Astrocyte of the cerebellum (primary cell): ENCODE measurements around the gene MEF2C.

Experiments
- DNase-seq: peaks from one replicate; pipeline ENCODE4 v3.0.0-alpha.2; 2011; ENCODE audit warnings: low read depth
- H3K4me3 ChIP-seq: 2 replicates; pipeline ENCODE4 v1.5.1; 2011; ENCODE audit warnings: mild to moderate bottlenecking, low read depth, low read length, moderate library complexity
- in situ Hi-C: cut with HindIII; loops from 2 replicates; pipeline ENCODE4 v1.10.0; 2017; ENCODE audit warnings: low sequenced_read_pairs
- TF ChIP-seq, protein P1 (sequence below): IDR thresholded peaks from 2 replicates; pipeline ENCODE4 v1.5.1; 2012; ENCODE audit warnings: low read length, low read depth, moderate library complexity, mild to moderate bottlenecking; ENCODE audit errors: missing control alignments

The MEF2C gene

DNA sequence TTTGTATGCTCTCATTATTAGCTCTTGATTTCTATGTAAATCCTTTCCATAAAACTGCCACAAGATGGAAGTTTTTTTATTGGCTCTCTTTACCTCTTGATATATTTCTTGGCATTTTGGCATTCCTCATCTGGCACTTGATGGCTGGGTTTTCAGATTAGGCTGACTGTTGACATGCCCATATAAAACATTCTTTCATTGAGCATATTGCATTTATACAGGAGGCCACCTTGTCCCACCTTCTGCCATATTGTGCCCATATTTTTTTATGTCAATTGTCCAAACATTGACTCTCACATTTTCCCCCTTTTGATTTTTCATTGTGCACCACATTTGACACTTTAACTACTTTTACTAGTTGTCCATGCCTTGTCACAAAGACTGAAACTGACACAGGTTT, 182.9 kb downstream of the MEF2C start:
- TF ChIP-seq, protein P1, sequence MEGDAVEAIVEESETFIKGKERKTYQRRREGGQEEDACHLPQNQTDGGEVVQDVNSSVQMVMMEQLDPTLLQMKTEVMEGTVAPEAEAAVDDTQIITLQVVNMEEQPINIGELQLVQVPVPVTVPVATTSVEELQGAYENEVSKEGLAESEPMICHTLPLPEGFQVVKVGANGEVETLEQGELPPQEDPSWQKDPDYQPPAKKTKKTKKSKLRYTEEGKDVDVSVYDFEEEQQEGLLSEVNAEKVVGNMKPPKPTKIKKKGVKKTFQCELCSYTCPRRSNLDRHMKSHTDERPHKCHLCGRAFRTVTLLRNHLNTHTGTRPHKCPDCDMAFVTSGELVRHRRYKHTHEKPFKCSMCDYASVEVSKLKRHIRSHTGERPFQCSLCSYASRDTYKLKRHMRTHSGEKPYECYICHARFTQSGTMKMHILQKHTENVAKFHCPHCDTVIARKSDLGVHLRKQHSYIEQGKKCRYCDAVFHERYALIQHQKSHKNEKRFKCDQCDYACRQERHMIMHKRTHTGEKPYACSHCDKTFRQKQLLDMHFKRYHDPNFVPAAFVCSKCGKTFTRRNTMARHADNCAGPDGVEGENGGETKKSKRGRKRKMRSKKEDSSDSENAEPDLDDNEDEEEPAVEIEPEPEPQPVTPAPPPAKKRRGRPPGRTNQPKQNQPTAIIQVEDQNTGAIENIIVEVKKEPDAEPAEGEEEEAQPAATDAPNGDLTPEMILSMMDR, result no peak
- in situ Hi-C loops, result no loop called here
- no peak for DNase-seq
- H3K4me3 ChIP-seq, result no peak overlapping the region

DNA sequence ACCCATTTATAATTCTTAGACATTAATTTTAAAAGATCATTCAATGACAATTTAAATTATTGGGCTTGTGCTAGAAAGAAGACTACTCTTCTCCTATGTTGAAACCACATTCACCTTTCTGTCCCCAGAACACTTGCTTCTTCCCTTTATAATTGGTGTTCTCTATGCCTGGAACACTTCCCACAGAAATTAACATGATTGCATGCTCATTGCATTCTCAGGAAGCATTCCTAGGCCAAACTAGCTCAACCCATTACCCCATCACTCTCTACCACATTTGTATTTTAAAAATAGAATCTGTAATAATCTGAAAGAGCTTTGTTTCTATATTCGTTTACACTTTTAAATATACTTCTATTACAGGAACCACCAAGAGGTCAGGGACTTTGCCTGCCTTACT, 184.7 kb downstream of the MEF2C start:
- no peak overlapping the region for H3K4me3 ChIP-seq
- TF ChIP-seq, protein P1, result no peak
- in situ Hi-C loops, result loop anchor here (25.0 kb wide), 1 partner anchor 1286 kb away; the partner anchor contains the start of gene CCNH
- no peak for DNase-seq

DNA sequence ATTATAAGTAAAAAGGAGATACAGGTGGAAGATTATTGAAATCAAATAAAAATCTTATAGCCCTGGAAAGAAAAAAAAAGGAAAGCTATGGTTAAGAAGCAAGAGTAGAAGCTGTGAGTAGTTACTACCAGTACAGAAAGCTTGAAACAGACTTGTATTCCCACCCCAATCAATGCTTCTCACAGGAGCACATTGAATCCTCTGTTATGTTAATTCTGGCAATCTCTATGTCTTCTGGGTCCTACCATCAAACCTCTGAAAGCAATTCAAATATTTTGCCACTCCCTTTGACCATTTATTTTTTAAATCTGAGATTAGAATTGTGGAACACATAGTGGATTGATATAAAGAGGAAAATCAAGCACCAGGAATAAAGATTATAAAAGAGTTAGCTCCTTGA, 186.5 kb downstream of the MEF2C start:
- in situ Hi-C loops, result loop anchor here (25.0 kb wide), 1 partner anchor 1284 kb away; the partner anchor contains the start of gene CCNH
- DNase-seq, result no peak
- no peak overlapping the region for H3K4me3 ChIP-seq
- TF ChIP-seq, protein P1, result no peak

DNA sequence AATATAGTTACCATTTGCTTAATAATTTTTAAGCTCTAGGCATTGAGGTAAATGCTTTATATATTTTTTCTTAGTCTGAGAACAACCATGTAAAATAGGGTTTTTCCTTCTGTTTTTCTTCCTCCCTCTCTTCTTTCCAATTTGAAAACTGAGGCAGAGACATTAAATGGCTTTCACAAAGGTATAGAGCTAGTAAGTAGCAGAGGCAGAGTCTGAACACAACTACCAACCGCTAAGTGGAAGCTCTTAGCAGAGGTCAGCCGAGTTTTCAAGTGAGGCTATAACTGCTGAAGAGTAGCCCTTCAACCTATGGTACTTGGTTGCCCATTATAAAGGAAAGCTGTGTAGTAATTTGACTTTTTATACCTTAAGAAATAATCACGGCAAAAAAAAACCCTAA, 187.1 kb downstream of the MEF2C start:
- in situ Hi-C loops, result loop anchor here (25.0 kb wide), 1 partner anchor 1284 kb away; the partner anchor contains the start of gene CCNH
- TF ChIP-seq, protein P1, result no peak
- no peak overlapping the region for H3K4me3 ChIP-seq
- DNase-seq, result no peak

DNA sequence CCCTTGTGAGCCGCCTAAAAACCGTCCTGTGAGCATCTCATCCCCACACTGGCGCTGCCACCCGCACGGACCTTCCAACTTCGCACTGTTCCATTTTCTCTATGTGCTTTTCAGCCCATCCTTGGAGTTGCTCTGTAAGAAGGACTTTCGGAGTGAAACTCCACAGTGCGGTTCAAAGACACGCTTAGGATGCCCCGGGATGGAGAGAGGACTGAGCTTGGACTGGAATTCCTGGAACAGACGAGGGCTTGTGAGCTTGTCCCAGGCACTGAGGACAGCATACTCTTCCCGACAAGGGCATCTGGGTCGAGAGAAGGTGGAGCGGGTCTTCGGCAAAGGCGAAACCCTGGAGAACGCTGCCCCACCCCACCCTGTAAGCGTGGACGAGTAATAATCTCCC, 187.8 kb downstream of the MEF2C start:
- in situ Hi-C loops, result loop anchor here (25.0 kb wide), 1 partner anchor 1283 kb away; the partner anchor contains the start of gene CCNH
- DNase-seq, result no peak
- H3K4me3 ChIP-seq, result no peak overlapping the region
- TF ChIP-seq, protein P1, result no peak

DNA sequence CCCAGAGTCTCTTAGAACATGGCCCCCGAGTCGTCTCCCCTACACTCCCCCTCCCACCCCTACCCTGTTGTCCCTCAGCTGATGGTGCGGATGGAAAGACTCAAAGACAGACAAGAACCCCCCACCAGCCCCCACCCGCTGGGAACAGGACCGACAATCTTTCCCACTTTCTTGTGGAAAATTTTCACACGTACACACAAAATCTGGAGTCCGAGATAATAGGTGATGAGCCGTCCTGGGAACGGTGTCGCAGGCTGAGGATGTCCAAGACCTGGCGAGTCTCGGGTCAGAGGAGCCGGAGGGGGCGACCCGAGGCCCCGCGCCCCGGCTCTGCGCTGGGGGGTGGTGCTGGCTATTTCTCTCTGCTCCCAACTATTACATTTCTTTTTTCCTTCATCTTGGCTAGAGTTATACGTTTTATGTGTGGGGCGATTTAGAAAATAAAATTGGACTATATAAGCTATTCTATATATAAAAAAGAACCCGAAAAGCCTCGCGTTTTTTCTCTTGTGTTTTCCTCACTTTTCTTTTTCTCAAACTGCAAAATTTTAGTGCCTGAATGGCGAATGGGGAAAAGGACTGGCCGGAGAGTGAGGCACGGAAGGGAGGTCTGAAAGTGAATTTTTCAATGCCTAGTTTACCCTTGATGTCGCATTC, 188.8 kb downstream of the MEF2C start:
- in situ Hi-C loops, result loop anchor here (25.0 kb wide), 1 partner anchor 1282 kb away; the partner anchor contains the start of gene CCNH

More for the DNA sequence above, 188.8 kb downstream of the MEF2C start:
- no peak overlapping the region for H3K4me3 ChIP-seq
- TF ChIP-seq, protein P1, result no peak
- DNase-seq, result no peak
